ENCODE measurements around the gene HORMAD2. TPM values are rescaled to one million over a fixed set of nuclear protein-coding genes. Genes with fewer than 3 reads are reported as not detected.

Gene HORMAD2
- total RNA-seq, 1 experiment from 2014 or later = not detected

DNA sequence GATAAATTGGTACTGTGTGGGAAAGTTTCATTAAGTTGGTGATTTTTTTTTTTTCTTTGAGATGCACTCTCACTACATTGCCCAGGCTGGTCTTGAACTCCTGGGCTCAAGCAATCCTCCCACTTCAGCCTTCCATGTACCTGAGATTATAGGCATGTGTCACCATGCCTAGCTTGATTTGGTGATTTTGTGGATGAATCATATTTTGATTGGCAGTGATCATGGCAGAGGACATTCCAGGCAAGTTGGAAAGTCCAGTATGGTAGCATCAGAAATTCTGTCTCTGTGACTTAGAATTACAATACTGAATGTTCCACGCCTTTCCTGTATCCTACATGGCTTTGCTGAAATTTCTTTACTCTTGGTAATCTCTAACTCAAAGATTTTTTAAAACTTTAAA is 49.4 kb downstream of the HORMAD2 start:
- Histone ChIP-seq H3K27me3 (ENCODE audit: low read length) (no peaks in the 10 kb centered on the region), H3K36me3 (ENCODE audit: low read depth, low read length) (no peaks in the 10 kb centered on the region), H3K9me3 (ENCODE audit: low read length) (no peaks in the 10 kb centered on the region), H3K27ac (ENCODE audit: low read length) (no peak overlapping the region), H3K4me3 (ENCODE audit: low read length) (no peak overlapping the region), H3K9me2 (replicated peaks; ENCODE audit: low read length) (no peaks in the 10 kb centered on the region), H4K20me1 (ENCODE audit: low read length) (no peaks in the 10 kb centered on the region), H3F3A (ENCODE audit: low read length, unreplicated experiment) (no peaks in the 10 kb centered on the region), H3K9ac (ENCODE audit: low read length) (no peak overlapping the region), H3K79me2 (ENCODE audit: low read length) (no peaks in the 10 kb centered on the region), H3K4me1 (ENCODE audit: insufficient read depth, low read length) (no peaks in the 10 kb centered on the region), H2AFZ (ENCODE audit: low read length) (no peak overlapping the region), H3K4me2 (ENCODE audit: low read length) (no peak overlapping the region)
- CTCF ChIA-PET = no interaction called here
- ATAC-seq (no peak), DNase-seq (peak; percentile 35)
- intact Hi-C loops (cut with micrococcal nuclease) = no loop called here
- POLR2A ChIA-PET (ENCODE audit: unreplicated experiment) = no interaction called here
- BruUV-seq (replicated peaks) = no TSS peak
- TF ChIP-seq, protein P1, sequence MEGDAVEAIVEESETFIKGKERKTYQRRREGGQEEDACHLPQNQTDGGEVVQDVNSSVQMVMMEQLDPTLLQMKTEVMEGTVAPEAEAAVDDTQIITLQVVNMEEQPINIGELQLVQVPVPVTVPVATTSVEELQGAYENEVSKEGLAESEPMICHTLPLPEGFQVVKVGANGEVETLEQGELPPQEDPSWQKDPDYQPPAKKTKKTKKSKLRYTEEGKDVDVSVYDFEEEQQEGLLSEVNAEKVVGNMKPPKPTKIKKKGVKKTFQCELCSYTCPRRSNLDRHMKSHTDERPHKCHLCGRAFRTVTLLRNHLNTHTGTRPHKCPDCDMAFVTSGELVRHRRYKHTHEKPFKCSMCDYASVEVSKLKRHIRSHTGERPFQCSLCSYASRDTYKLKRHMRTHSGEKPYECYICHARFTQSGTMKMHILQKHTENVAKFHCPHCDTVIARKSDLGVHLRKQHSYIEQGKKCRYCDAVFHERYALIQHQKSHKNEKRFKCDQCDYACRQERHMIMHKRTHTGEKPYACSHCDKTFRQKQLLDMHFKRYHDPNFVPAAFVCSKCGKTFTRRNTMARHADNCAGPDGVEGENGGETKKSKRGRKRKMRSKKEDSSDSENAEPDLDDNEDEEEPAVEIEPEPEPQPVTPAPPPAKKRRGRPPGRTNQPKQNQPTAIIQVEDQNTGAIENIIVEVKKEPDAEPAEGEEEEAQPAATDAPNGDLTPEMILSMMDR (conservative IDR thresholded peaks at IDR 0.05; ENCODE audit: low read depth, low read length) = no peak
- no peak for TF ChIP-seq EZH2phosphoT487 (IDR thresholded peaks at IDR 0.05; ENCODE audit: borderline replicate concordance, low read length)
- no peak for TF ChIP-seq EZH2 (IDR thresholded peaks at IDR 0.05; ENCODE audit: low read length, unreplicated experiment)

DNA sequence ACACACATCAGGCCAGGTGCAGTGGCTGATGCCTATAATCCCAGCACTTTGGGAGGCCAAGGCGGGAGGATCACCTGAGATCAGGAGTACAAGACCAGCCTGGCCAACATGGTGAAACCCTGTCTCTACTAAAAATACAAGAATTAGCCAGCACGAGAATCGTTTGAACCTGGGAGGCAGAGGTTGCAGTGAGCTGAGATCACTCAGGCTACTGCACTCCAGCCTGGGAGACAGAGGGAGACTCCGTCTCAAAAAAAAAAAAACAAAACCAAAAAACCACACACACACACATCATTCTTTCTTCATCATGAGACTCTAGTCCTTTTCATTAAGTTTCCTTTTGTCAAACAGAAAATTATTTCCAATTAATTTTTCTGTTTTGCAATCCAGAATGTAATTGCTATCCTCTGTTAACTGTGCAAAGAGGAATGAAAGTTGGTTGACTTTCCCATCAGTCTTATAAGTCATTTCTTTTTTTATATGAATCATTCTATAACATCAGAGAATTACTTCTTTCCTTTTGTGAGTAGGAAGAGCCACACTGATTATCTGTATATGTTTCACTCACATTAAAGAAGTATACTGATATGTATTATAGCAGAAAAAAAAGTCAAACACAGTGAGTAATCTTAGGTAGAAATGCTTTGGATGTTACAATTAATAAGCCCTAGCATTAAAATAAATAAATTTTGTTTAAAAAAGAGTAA is 52.2 kb downstream of the HORMAD2 start:
- no peak overlapping the region for H3K9ac ChIP-seq (ENCODE audit: low read length)
- no TSS peak for BruUV-seq (replicated peaks)
- H3K4me1 ChIP-seq (ENCODE audit: insufficient read depth, low read length) = no peaks in the 10 kb centered on the region
- no peaks in the 10 kb centered on the region for H3F3A ChIP-seq (ENCODE audit: low read length, unreplicated experiment)
- H3K27me3 ChIP-seq (ENCODE audit: low read length) = no peaks in the 10 kb centered on the region
- TF ChIP-seq EZH2phosphoT487 (IDR thresholded peaks at IDR 0.05; ENCODE audit: borderline replicate concordance, low read length) = no peak
- TF ChIP-seq, protein P1 (conservative IDR thresholded peaks at IDR 0.05; ENCODE audit: low read depth, low read length) = no peak
- no peak for TF ChIP-seq EZH2 (IDR thresholded peaks at IDR 0.05; ENCODE audit: low read length, unreplicated experiment)
- no peak overlapping the region for H3K4me3 ChIP-seq (ENCODE audit: low read length)
- no peak overlapping the region for H2AFZ ChIP-seq (ENCODE audit: low read length)
- no peaks in the 10 kb centered on the region for H4K20me1 ChIP-seq (ENCODE audit: low read length)
- ChIA-PET CTCF (no interaction called here), POLR2A (ENCODE audit: unreplicated experiment) (no interaction called here)
- no peaks in the 10 kb centered on the region for H3K36me3 ChIP-seq (ENCODE audit: low read depth, low read length)
- intact Hi-C loops (cut with micrococcal nuclease) = no loop called here
- no peak overlapping the region for H3K4me2 ChIP-seq (ENCODE audit: low read length)
- DNase-seq = no peak
- H3K9me2 ChIP-seq (replicated peaks; ENCODE audit: low read length) = no peaks in the 10 kb centered on the region
- no peak overlapping the region for H3K27ac ChIP-seq (ENCODE audit: low read length)
- H3K79me2 ChIP-seq (ENCODE audit: low read length) = no peaks in the 10 kb centered on the region
- H3K9me3 ChIP-seq (ENCODE audit: low read length) = no peaks in the 10 kb centered on the region
- no peak for ATAC-seq

DNA sequence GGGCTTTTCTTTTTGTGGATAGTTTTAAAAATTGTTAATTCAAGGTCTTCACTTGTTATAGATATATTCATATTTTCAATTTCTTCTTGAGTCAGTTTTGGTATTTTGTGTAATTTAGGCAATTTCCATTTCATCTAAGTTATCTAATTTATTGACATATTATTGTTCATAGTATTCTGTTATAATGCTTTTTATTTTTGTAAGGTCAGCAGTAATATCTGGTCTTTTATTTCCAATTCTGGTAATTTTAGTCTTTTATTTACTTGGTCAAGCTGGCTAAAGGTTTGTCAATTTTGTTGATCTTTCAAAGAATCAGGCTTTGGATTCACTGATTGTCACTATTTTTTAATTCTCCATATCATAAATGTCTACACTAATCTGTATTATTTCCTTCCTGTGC is 60.1 kb downstream of the HORMAD2 start:
- no peak overlapping the region for H3K27ac ChIP-seq (ENCODE audit: low read length)
- H3F3A ChIP-seq (ENCODE audit: low read length, unreplicated experiment) = no peaks in the 10 kb centered on the region
- intact Hi-C loops (cut with micrococcal nuclease) = no loop called here
- H3K4me3 ChIP-seq (ENCODE audit: low read length) = no peak overlapping the region
- no peak overlapping the region for H3K4me2 ChIP-seq (ENCODE audit: low read length)
- BruUV-seq (replicated peaks) = no TSS peak
- CTCF ChIA-PET = no interaction called here
- no peaks in the 10 kb centered on the region for H3K4me1 ChIP-seq (ENCODE audit: insufficient read depth, low read length)
- ATAC-seq = no peak
- TF ChIP-seq EZH2 (IDR thresholded peaks at IDR 0.05; ENCODE audit: low read length, unreplicated experiment) (no peak), EZH2phosphoT487 (IDR thresholded peaks at IDR 0.05; ENCODE audit: borderline replicate concordance, low read length) (no peak)
- TF ChIP-seq, protein P1 (conservative IDR thresholded peaks at IDR 0.05; ENCODE audit: low read depth, low read length) = no peak
- no peak for DNase-seq
- no peaks in the 10 kb centered on the region for H3K9me2 ChIP-seq (replicated peaks; ENCODE audit: low read length)
- no peaks in the 10 kb centered on the region for H3K79me2 ChIP-seq (ENCODE audit: low read length)
- no peaks in the 10 kb centered on the region for H4K20me1 ChIP-seq (ENCODE audit: low read length)
- no peaks in the 10 kb centered on the region for H3K36me3 ChIP-seq (ENCODE audit: low read depth, low read length)
- POLR2A ChIA-PET (ENCODE audit: unreplicated experiment) = no interaction called here
- no peak overlapping the region for H2AFZ ChIP-seq (ENCODE audit: low read length)
- no peaks in the 10 kb centered on the region for H3K27me3 ChIP-seq (ENCODE audit: low read length)
- H3K9me3 ChIP-seq (ENCODE audit: low read length) = no peaks in the 10 kb centered on the region
- H3K9ac ChIP-seq (ENCODE audit: low read length) = no peak overlapping the region

All from PC-3 (cell line).